A549 (cell line): ENCODE data around the gene ARAP2. TPM values are rescaled to one million over a fixed set of nuclear protein-coding genes. Genes with fewer than 3 reads are reported as not detected.

ENCODE experiments used
- ATAC-seq, 2 experiments: fragments of 200-7000 bp in 1 of 2; fragments of >200 bp in 1 of 2; cut with Nextera tagmentation in 1 of 2; cut with Tn5 transposase in 1 of 2; 3 replicates each; pipeline versions ENCODE4 v1.8.0 to v1.9.1; 2018 to 2020; ENCODE audit warnings: mild to moderate bottlenecking in 1 of 2, moderate library complexity in 1 of 2
- CTCF ChIA-PET: fragments of 300-600 bp; sonication (Branson Sonifier 250); formaldehyde crosslinking; extraction: SDS; loops from one replicate; lab custom pipeline; 2021; ENCODE audit warnings: antibody characterized with exemption, inconsistent platforms; lab: Yijun Ruan, JAX
- POLR2A ChIA-PET: fragments of 350-600 bp; formaldehyde crosslinking; extraction: SDS; loops from one replicate; lab custom pipeline; 2021; ENCODE audit warnings: antibody characterized with exemption, inconsistent platforms; lab: Yijun Ruan, JAX
- DNase-seq, 2 experiments: peaks; one replicate each; pipeline versions ENCODE4 v3.0.0 to v3.0.0-alpha.2; 2011 to 2016; ENCODE audit warnings: low read depth in 1 of 2, low spot score in 1 of 2
- FAIRE-seq: peaks from 2 replicates; lab custom pipeline; 2011; peaks lifted over from hg19 to GRCh38; lab: Jason Lieb, UNC
- H3K27ac ChIP-seq, 2 experiments: fragments of >200 bp; sonication (Bioruptor Twin); formaldehyde crosslinking; 3 replicates each; pipeline ENCODE4 v1.5.1; 2016 to 2017
- H3K4me1 ChIP-seq: fragments of >200 bp; sonication (Bioruptor Twin); formaldehyde crosslinking; 3 replicates; pipeline ENCODE4 v1.6.1; 2016
- H3K4me2 ChIP-seq: fragments of >200 bp; sonication (Bioruptor Twin); formaldehyde crosslinking; 3 replicates; pipeline ENCODE4 v1.6.1; 2016
- H3K4me3 ChIP-seq: fragments of >200 bp; sonication (Bioruptor Twin); formaldehyde crosslinking; 3 replicates; pipeline ENCODE4 v1.5.1; 2016
- H3K9me3 ChIP-seq: fragments of >200 bp; sonication (Bioruptor Twin); formaldehyde crosslinking; 3 replicates; pipeline ENCODE4 v1.6.1; 2016
- ATOH8 ChIP-seq: fragments of 250-450 bp; sonication (Bioruptor Pico); IDR thresholded peaks from 2 replicates; pipeline ENCODE4 v1.5.0; 2020; ENCODE audit warnings: low read depth, mild to moderate bottlenecking, moderate library complexity
- CBX2 ChIP-seq: fragments of 200-600 bp; sonication (generic); IDR thresholded peaks from 2 replicates; pipeline ENCODE4 v1.6.1; 2016; ENCODE audit warnings: low read depth, mild to moderate bottlenecking, borderline replicate concordance
- CHD2 ChIP-seq: fragments of 150-350 bp; IDR thresholded peaks from 2 replicates; pipeline ENCODE4 v1.6.1; 2014; ENCODE audit warnings: low read length; ENCODE audit not compliant: partially characterized antibody
- CHD4 ChIP-seq: fragments of 200-600 bp; sonication (generic); IDR thresholded peaks from 2 replicates; pipeline ENCODE4 v1.6.1; 2016; ENCODE audit warnings: antibody characterized with exemption, mild to moderate bottlenecking, borderline replicate concordance
- EHMT2 ChIP-seq: fragments of 200-600 bp; sonication (generic); IDR thresholded peaks from 2 replicates; pipeline ENCODE4 v1.6.1; 2016; ENCODE audit warnings: antibody characterized with exemption, low read depth, mild to moderate bottlenecking, moderate library complexity
- ESRRA ChIP-seq: fragments of 150-350 bp; IDR thresholded peaks from 2 replicates; pipeline ENCODE4 v1.6.1; 2014; ENCODE audit warnings: mild to moderate bottlenecking, low read length, borderline replicate concordance
- FOXS1 ChIP-seq: fragments of 250-450 bp; sonication (Bioruptor Pico); IDR thresholded peaks from 2 replicates; pipeline ENCODE4 v1.5.0; 2020; ENCODE audit warnings: mild to moderate bottlenecking, moderate library complexity
- GATA3 ChIP-seq: IDR thresholded peaks from 2 replicates; pipeline ENCODE4 v1.6.1; 2012; ENCODE audit warnings: borderline replicate concordance
- HMGXB4 ChIP-seq: fragments of 250-450 bp; sonication (Bioruptor Pico); IDR thresholded peaks from 2 replicates; pipeline ENCODE4 v1.5.0; 2021; ENCODE audit warnings: mild to moderate bottlenecking, moderate library complexity, borderline replicate concordance
- HOXA7 ChIP-seq: fragments of 250-450 bp; sonication (Bioruptor Pico); IDR thresholded peaks from 2 replicates; pipeline ENCODE4 v1.5.0; 2020; ENCODE audit warnings: mild to moderate bottlenecking, moderate library complexity
- JUN ChIP-seq, 2 experiments: fragments of >200 bp; sonication (Bioruptor Twin); formaldehyde crosslinking; IDR thresholded peaks; 2 replicates in 1 of 2; 3 replicates in 1 of 2; pipeline ENCODE4 v1.6.1; 2016 to 2017
- JUNB ChIP-seq: fragments of >200 bp; sonication (Bioruptor Twin); formaldehyde crosslinking; IDR thresholded peaks from 2 replicates; pipeline ENCODE4 v1.6.1; 2016
- KDM5A ChIP-seq: fragments of 200-600 bp; sonication (generic); IDR thresholded peaks from 2 replicates; pipeline ENCODE4 v1.6.1; 2016; ENCODE audit warnings: antibody characterized with exemption, mild to moderate bottlenecking
- MAZ ChIP-seq: fragments of 150-350 bp; IDR thresholded peaks from 2 replicates; pipeline ENCODE4 v1.6.1; 2014; ENCODE audit warnings: antibody characterized with exemption, low read depth, low read length, borderline replicate concordance
- NFE2L2 ChIP-seq: fragments of 150-350 bp; conservative IDR thresholded peaks from 2 replicates; pipeline ENCODE4 v1.6.1; 2014; ENCODE audit warnings: low read length
- NPAS2 ChIP-seq: fragments of 250-450 bp; sonication (Bioruptor Pico); IDR thresholded peaks from 2 replicates; pipeline ENCODE4 v1.8.0; 2022; ENCODE audit warnings: mild to moderate bottlenecking, moderate library complexity, borderline replicate concordance
- PBX3 ChIP-seq: IDR thresholded peaks from 2 replicates; pipeline ENCODE4 v1.6.1; 2012
- PHF8 ChIP-seq: fragments of 200-600 bp; sonication (generic); IDR thresholded peaks from 2 replicates; pipeline ENCODE4 v1.6.1; 2016; ENCODE audit warnings: low read depth, mild to moderate bottlenecking, antibody characterized with exemption, moderate library complexity, borderline replicate concordance
- RARB ChIP-seq: fragments of 250-450 bp; sonication (Bioruptor Pico); IDR thresholded peaks from 2 replicates; pipeline ENCODE4 v1.8.0; 2021; ENCODE audit warnings: mild to moderate bottlenecking, moderate library complexity
- RCOR1 ChIP-seq: fragments of 150-350 bp; IDR thresholded peaks from 2 replicates; pipeline ENCODE4 v1.6.1; 2014; ENCODE audit warnings: antibody characterized with exemption, low read length, low read depth
- REST ChIP-seq: fragments of 200-600 bp; sonication (generic); IDR thresholded peaks from 2 replicates; pipeline ENCODE4 v1.6.1; 2016; ENCODE audit warnings: antibody characterized with exemption, mild to moderate bottlenecking, moderate library complexity
- SMC3 ChIP-seq: fragments of >200 bp; sonication (Bioruptor Twin); formaldehyde crosslinking; IDR thresholded peaks from 3 replicates; pipeline ENCODE4 v1.6.1; 2018; ENCODE audit warnings: inconsistent platforms
- SREBF2 ChIP-seq: fragments of 450-650 bp; IDR thresholded peaks from 2 replicates; pipeline ENCODE4 v1.6.1; 2014; ENCODE audit warnings: mild to moderate bottlenecking, moderate library complexity
- TP53 ChIP-seq: fragments of 250-450 bp; sonication (Bioruptor Pico); IDR thresholded peaks from 2 replicates; pipeline ENCODE4 v1.5.0; 2021; ENCODE audit warnings: mild to moderate bottlenecking, moderate library complexity
- USF2 ChIP-seq: fragments of 450-650 bp; IDR thresholded peaks from 2 replicates; pipeline ENCODE4 v1.6.1; 2014; ENCODE audit warnings: antibody characterized with exemption
- ZC3H11A ChIP-seq: fragments of 450-650 bp; IDR thresholded peaks from 2 replicates; pipeline ENCODE4 v1.6.1; 2014; ENCODE audit warnings: antibody characterized with exemption, mild to moderate bottlenecking
- ZFP36 ChIP-seq: fragments of 450-650 bp; IDR thresholded peaks from 2 replicates; pipeline ENCODE4 v1.6.1; 2014; ENCODE audit warnings: borderline replicate concordance; ENCODE audit not compliant: partially characterized antibody
- ZSCAN20 ChIP-seq: fragments of 250-450 bp; sonication (Bioruptor Pico); IDR thresholded peaks from 2 replicates; pipeline ENCODE4 v1.8.0; 2022; ENCODE audit warnings: mild to moderate bottlenecking, moderate library complexity
- WGBS: methylation state at CpG from one replicate; pipeline ENCODE4 v1.1.6; 2017; ENCODE audit errors: missing lambda C conversion rate; 5-methylcytosine and 5-hydroxymethylcytosine counted together
- polyA plus RNA-seq, 4 experiments: library from polyadenylated mRNA; depleted of rRNA in 3 of 4; stranded (reverse); fragments of >200 nt; fragmentation: RNase III in 1 of 4; extraction: RNeasy Plus Mini Kit Qiagen cat#74134 plus additional on column Dnase treatment in 1 of 4; gene quantifications; 2 replicates in 3 of 4; 3 replicates in 1 of 4; pipeline ENCODE4 v1.2.3, GENCODE V29; 2011 to 2017
- TF ChIP-seq, protein P1 (sequence below): fragments of >200 bp; sonication (Bioruptor Twin); formaldehyde crosslinking; IDR thresholded peaks from 3 replicates; pipeline ENCODE4 v1.5.1; 2016

ARAP2 gene
- polyA plus RNA-seq, 2 of the 4 experiments (the other 2 are of a cell fraction) = 0.34 to 0.75 TPM

DNA sequence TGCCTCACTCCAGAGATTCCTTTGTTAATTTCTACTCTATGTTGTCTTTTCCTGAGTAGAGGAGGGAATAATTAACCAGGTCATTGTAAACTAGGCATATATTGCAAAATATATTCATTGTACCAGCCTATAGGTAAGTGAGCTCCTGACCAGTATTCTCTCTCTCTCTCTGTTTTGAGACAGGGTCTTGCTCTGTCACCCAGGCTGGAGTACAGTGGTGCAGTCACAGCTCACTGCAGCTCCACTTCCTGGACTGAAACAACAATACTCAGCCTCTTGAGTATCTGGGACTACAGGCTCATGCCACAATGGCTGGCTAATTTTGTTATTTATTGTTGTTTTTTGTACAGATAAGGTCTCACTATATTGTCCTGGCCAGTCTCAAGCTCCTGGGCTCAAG is 198.3 kb downstream of the ARAP2 start:
- ChIA-PET POLR2A (no interaction called here), CTCF (no interaction called here)
- H3K4me3 ChIP-seq = no peak overlapping the region
- ATAC-seq = no peak
- no peak overlapping the region for H3K4me2 ChIP-seq
- no peak overlapping the region for H3K27ac ChIP-seq
- no peak for DNase-seq
- FAIRE-seq = no peak
- TF ChIP-seq ESRRA (no peak), RCOR1 (no peak), NFE2L2 (no peak), TP53 (CRISPR knock-in tag) (no peak), CHD4 (no peak), CBX2 (no peak), ZSCAN20 (CRISPR knock-in tag) (no peak), USF2 (no peak), ZFP36 (no peak), ZC3H11A (no peak), GATA3 (no peak), HMGXB4 (CRISPR knock-in tag) (no peak), NPAS2 (CRISPR knock-in tag) (no peak), CHD2 (no peak), JUN (IDR thresholded peaks at IDR 0.05) (no peak), KDM5A (no peak), SREBF2 (no peak), PHF8 (no peak), SMC3 (no peak), RARB (no peak)
- H3K9me3 ChIP-seq = no peaks in the 10 kb centered on the region
- H3K4me1 ChIP-seq = no peaks in the 10 kb centered on the region

- no peak overlapping the region for H3K4me2 ChIP-seq
- H3K4me1 ChIP-seq = no peaks in the 10 kb centered on the region
- DNase-seq = no peak
- ChIA-PET POLR2A (no interaction called here), CTCF (no interaction called here)
- FAIRE-seq = no peak
- no peak overlapping the region for H3K27ac ChIP-seq
- ATAC-seq = no peak
- H3K4me3 ChIP-seq = no peak overlapping the region
- 18% methylated on average over 6 of the region's 6 CpGs for WGBS
- H3K9me3 ChIP-seq = no peaks in the 10 kb centered on the region
- TF ChIP-seq JUNB (no peak), JUN (IDR thresholded peaks at IDR 0.05) (no peak), PBX3 (no peak), CBX2 (no peak), ESRRA (no peak), ATOH8 (CRISPR knock-in tag) (no peak), HOXA7 (no peak), MAZ (no peak), RARB (no peak), REST (no peak), EHMT2 (no peak), FOXS1 (CRISPR knock-in tag) (no peak), NFE2L2 (no peak)
- TF ChIP-seq, protein P1, sequence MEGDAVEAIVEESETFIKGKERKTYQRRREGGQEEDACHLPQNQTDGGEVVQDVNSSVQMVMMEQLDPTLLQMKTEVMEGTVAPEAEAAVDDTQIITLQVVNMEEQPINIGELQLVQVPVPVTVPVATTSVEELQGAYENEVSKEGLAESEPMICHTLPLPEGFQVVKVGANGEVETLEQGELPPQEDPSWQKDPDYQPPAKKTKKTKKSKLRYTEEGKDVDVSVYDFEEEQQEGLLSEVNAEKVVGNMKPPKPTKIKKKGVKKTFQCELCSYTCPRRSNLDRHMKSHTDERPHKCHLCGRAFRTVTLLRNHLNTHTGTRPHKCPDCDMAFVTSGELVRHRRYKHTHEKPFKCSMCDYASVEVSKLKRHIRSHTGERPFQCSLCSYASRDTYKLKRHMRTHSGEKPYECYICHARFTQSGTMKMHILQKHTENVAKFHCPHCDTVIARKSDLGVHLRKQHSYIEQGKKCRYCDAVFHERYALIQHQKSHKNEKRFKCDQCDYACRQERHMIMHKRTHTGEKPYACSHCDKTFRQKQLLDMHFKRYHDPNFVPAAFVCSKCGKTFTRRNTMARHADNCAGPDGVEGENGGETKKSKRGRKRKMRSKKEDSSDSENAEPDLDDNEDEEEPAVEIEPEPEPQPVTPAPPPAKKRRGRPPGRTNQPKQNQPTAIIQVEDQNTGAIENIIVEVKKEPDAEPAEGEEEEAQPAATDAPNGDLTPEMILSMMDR = no peak
Observed at GRCh38 chr4:36043901-36044300, 200.4 kb downstream of the ARAP2 start.
